Ovary (tissue), 3 donors: ENCODE measurements around the gene FRAT2.

ENCODE experiments used
- CTCF ChIP-seq, 3 donors: fragments of 450-650 bp in 2 of 3; fragments of 200-600 bp in 1 of 3; IDR thresholded peaks; one replicate each; pipeline versions ENCODE4 v1.5.1 to v1.8.0; 2016 to 2022; ENCODE audit warnings: antibody characterized with exemption in 3 of 3, mild to moderate bottlenecking in 1 of 3
- EP300 ChIP-seq: sonication (generic); formaldehyde crosslinking; IDR thresholded peaks from one replicate; pipeline ENCODE4 v1.6.1; 2017; ENCODE audit warnings: antibody characterized with exemption
- POLR2A ChIP-seq: fragments of 450-650 bp; IDR thresholded peaks from one replicate; pipeline ENCODE4 v1.6.1; 2017; ENCODE audit warnings: antibody characterized with exemption, mild to moderate bottlenecking, moderate library complexity
- donor health status: DM: no; HTN: no; CAD: no.

- TF ChIP-seq CTCF (IDR thresholded peaks at IDR 0.05) (no peak), POLR2A (no peak), EP300 (no peak)
Observed at GRCh38 chr10:97358781-97359180, 24.3 kb upstream of the FRAT2 start.
